ENCODE results near the gene FHIT. TPM values are rescaled to one million over a fixed set of nuclear protein-coding genes. Genes with fewer than 3 reads are reported as not detected.

The FHIT gene
- total and polyA plus RNA-seq, 10 of the 15 experiments (the other 5 are each of a cell fraction or from before 2014, with no cell fraction given), result 4.2 to 14.9 (median 9.4) TPM

DNA sequence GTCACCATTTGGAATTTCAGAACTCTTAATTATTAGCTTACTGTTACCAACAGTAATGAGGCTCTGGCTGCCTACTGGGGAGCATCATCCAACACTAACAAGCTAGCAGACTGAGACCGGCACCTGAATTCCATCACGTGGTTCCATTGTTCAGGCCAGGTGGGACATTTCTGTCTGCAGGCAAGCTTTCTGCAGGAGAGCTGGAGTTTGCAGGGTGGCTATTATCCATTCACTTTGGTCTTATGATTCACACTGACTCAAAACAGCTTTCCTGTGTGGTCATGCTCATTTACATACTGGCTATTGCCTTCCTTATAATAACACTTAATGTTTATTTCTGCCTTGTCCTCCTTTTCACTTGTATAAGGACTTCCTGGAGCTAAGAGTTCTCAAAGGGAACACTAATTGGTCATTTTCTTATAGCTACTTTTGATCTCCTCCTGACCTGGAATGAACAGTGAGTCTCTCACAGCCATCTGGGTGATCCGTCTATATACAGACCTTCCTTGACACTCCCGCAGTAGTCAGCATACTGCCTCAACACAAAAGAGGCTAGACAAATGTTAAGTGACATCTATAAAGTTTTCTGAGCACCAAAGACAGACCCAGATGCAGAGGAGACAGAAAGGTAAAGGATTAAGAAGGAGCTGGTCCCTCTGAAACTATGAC, 695.4 kb downstream of the FHIT start:
- no peaks in the 10 kb centered on the region for H3K79me2 ChIP-seq (ENCODE audit: control insufficient read depth, insufficient read depth, low read length)
- no peaks in the 10 kb centered on the region for H3K27me3 ChIP-seq (replicated peaks in 1 of 2; ENCODE audit: control insufficient read depth in 2 of 2, insufficient read depth in 2 of 2, low read length in 1 of 2)
- 19% methylated on average over 4 of the region's 4 CpGs for WGBS (ENCODE audit: insufficient coverage, insufficient replicate concordance, low lambda C conversion rate, missing lambda C conversion rate)
- DNase-seq (ENCODE audit: low read depth, low spot score), result peak; percentile 48
- ChIA-PET RAD21 (ENCODE audit: unreplicated experiment) (interaction anchor here (0.7 to 1.8 kb wide), 4 partner anchors 10 to 720 kb away, joined by 3 to 5 read pairs (median 3); no protein-coding TSS in a partner anchor), CTCF (interaction anchor here (1.1 to 1.5 kb wide), 3 partner anchors 20 to 199 kb away, joined by 3 to 5 read pairs (median 3); no protein-coding TSS in a partner anchor), SMC1A (ENCODE audit: uncharacterized antibody, unreplicated experiment) (interaction anchor here (0.6 to 1.7 kb wide), 8 partner anchors 12 to 1703 kb away, joined by 3 to 6 read pairs (median 3); no protein-coding TSS in a partner anchor), POLR2A (interaction anchor here (1.7 kb wide), 1 partner anchor 20 kb away, joined by 4 read pairs; no protein-coding TSS in a partner anchor)
- no peaks in the 10 kb centered on the region for H3K36me3 ChIP-seq (ENCODE audit: control insufficient read depth in 2 of 2, insufficient read depth in 2 of 2, low read length in 1 of 2)
- peak overlapping the region; percentile 19 for H3K4me2 ChIP-seq (ENCODE audit: control insufficient read depth, insufficient read depth)
- H2AFZ ChIP-seq (ENCODE audit: control insufficient read depth, low read depth, low read length), result no peak overlapping the region
- no peak overlapping the region for H3K4me3 ChIP-seq
- no peak for FAIRE-seq
- ATAC-seq, result peak; percentile 89
- H3K9me3 ChIP-seq (replicated peaks; ENCODE audit: control insufficient read depth, insufficient read depth, low read length), result no peaks in the 10 kb centered on the region
- in situ Hi-C loops (cut with MboI) (no loop called here), intact Hi-C loops (cut with micrococcal nuclease; ENCODE audit: unreplicated experiment) (loop anchor here (5.0 kb wide), 1 partner anchor 96 kb away; no protein-coding TSS in a partner anchor)
- no peaks in the 10 kb centered on the region for H4K20me1 ChIP-seq (ENCODE audit: control insufficient read depth, insufficient read depth)
- no TSS peak for BruUV-seq (replicated peaks)
- peaks cover 7% of the 10 kb centered on the region for H3K4me1 ChIP-seq (ENCODE audit: control insufficient read depth, insufficient read depth, low read length)
- no peak overlapping the region for H3K27ac ChIP-seq (ENCODE audit: control insufficient read depth, insufficient read depth)
- no peak overlapping the region for H3K9ac ChIP-seq (ENCODE audit: control insufficient read depth, insufficient read depth, low read length)
- TF ChIP-seq, protein P1, sequence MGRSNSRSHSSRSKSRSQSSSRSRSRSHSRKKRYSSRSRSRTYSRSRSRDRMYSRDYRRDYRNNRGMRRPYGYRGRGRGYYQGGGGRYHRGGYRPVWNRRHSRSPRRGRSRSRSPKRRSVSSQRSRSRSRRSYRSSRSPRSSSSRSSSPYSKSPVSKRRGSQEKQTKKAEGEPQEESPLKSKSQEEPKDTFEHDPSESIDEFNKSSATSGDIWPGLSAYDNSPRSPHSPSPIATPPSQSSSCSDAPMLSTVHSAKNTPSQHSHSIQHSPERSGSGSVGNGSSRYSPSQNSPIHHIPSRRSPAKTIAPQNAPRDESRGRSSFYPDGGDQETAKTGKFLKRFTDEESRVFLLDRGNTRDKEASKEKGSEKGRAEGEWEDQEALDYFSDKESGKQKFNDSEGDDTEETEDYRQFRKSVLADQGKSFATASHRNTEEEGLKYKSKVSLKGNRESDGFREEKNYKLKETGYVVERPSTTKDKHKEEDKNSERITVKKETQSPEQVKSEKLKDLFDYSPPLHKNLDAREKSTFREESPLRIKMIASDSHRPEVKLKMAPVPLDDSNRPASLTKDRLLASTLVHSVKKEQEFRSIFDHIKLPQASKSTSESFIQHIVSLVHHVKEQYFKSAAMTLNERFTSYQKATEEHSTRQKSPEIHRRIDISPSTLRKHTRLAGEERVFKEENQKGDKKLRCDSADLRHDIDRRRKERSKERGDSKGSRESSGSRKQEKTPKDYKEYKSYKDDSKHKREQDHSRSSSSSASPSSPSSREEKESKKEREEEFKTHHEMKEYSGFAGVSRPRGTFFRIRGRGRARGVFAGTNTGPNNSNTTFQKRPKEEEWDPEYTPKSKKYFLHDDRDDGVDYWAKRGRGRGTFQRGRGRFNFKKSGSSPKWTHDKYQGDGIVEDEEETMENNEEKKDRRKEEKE (IDR thresholded peaks at IDR 0.05), result no peak
- TF ChIP-seq TARDBP (IDR thresholded peaks at IDR 0.05; ENCODE audit: borderline replicate concordance) (no peak), NFXL1 (IDR thresholded peaks at IDR 0.05; ENCODE audit: borderline replicate concordance) (no peak), EZH2 (IDR thresholded peaks at IDR 0.05; ENCODE audit: borderline replicate concordance, control insufficient read depth, low read depth, low read length) (no peak), ZNF217 (IDR thresholded peaks at IDR 0.05) (peak; percentile 78), FOXK2 (IDR thresholded peaks at IDR 0.05) (no peak), ZNF384 (IDR thresholded peaks at IDR 0.05; ENCODE audit: borderline replicate concordance, low read depth, low read length) (no peak), EGR1 (IDR thresholded peaks at IDR 0.05; ENCODE audit: borderline replicate concordance in 1 of 2, low read depth in 2 of 2, low read length in 2 of 2) (no peak), MXI1 (IDR thresholded peaks at IDR 0.05; ENCODE audit: low read depth, low read length) (no peak), SIX5 (IDR thresholded peaks at IDR 0.05; ENCODE audit: low read depth, low read length, severe bottlenecking) (no peak), POLR2A (IDR thresholded peaks at IDR 0.05; ENCODE audit: low read depth, low read length) (no peak), ZNF592 (IDR thresholded peaks at IDR 0.05) (no peak)
- TF ChIP-seq, protein P2, sequence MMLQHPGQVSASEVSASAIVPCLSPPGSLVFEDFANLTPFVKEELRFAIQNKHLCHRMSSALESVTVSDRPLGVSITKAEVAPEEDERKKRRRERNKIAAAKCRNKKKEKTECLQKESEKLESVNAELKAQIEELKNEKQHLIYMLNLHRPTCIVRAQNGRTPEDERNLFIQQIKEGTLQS (IDR thresholded peaks at IDR 0.05; ENCODE audit: borderline replicate concordance, extremely low read depth, low read depth, low read length), result no peak
- TF ChIP-seq, protein P3, sequence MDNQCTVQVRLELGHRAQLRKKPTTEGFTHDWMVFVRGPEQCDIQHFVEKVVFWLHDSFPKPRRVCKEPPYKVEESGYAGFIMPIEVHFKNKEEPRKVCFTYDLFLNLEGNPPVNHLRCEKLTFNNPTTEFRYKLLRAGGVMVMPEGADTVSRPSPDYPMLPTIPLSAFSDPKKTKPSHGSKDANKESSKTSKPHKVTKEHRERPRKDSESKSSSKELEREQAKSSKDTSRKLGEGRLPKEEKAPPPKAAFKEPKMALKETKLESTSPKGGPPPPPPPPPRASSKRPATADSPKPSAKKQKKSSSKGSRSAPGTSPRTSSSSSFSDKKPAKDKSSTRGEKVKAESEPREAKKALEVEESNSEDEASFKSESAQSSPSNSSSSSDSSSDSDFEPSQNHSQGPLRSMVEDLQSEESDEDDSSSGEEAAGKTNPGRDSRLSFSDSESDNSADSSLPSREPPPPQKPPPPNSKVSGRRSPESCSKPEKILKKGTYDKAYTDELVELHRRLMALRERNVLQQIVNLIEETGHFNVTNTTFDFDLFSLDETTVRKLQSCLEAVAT (IDR thresholded peaks at IDR 0.05), result no peak
